ENCODE results near the gene TTC9.
A peak's percentile ranks its signal among the peaks of the same experiment; 100 is the strongest.

The TTC9 gene

GRCh38 chr14:70641548-70642302 lies at the start of gene TTC9:
TTC9 (plus strand) TSS chr14:70641916; CDS start chr14:70642130, 214 bp downstream.
- TF ChIP-seq CTCF (IDR thresholded peaks at IDR 0.05; ENCODE audit: insufficient read depth, missing control alignments), result no peak
- FAIRE-seq, result no peak
- DNase-seq (ENCODE audit: insufficient read length, low spot score), result peak; percentile 55

GRCh38 chr14:70594461-70594860 lies 47.3 kb upstream of the TTC9 start:
- FAIRE-seq (no peak), DNase-seq (ENCODE audit: insufficient read length, low spot score) (no peak)
- no peak for TF ChIP-seq CTCF (IDR thresholded peaks at IDR 0.05; ENCODE audit: insufficient read depth, missing control alignments)

GRCh38 chr14:70595443-70596185 lies 46.1 kb upstream of the TTC9 start:
- DNase-seq (ENCODE audit: insufficient read length, low spot score) (no peak), FAIRE-seq (no peak)
- no peak for TF ChIP-seq CTCF (IDR thresholded peaks at IDR 0.05; ENCODE audit: insufficient read depth, missing control alignments)

- FAIRE-seq (no peak), DNase-seq (ENCODE audit: insufficient read length, low spot score) (no peak)
- no peak for TF ChIP-seq CTCF (IDR thresholded peaks at IDR 0.05; ENCODE audit: insufficient read depth, missing control alignments)
Observed at GRCh38 chr14:70597731-70598130, 44.0 kb upstream of the TTC9 start.

- TF ChIP-seq CTCF (IDR thresholded peaks at IDR 0.05; ENCODE audit: insufficient read depth, missing control alignments), result no peak
- DNase-seq (ENCODE audit: insufficient read length, low spot score) (no peak), FAIRE-seq (no peak)
Observed at GRCh38 chr14:70599345-70599744, 42.4 kb upstream of the TTC9 start.

GRCh38 chr14:70600382-70601157 lies 41.1 kb upstream of the TTC9 start, which contains the start of gene MED6:
MED6 (minus strand) TSS chr14:70600655; CDS start chr14:70600637, 18 bp downstream.
- no peak for FAIRE-seq
- no peak for TF ChIP-seq CTCF (IDR thresholded peaks at IDR 0.05; ENCODE audit: insufficient read depth, missing control alignments)
- peak; percentile 49 for DNase-seq (ENCODE audit: insufficient read length, low spot score)
